RWPE2 (cell line): Measurements from ENCODE around the gene FBXW12.

Experiments used
- ATAC-seq: fragments of 200-7000 bp; cut with Tn5 transposase; 3 replicates; pipeline ENCODE4 v1.9.1; 2021; ENCODE audit warnings: low read depth
- DNase-seq: peaks from one replicate; pipeline ENCODE4 v3.0.0-alpha.2; 2020; ENCODE audit warnings: low spot score
- H3K27ac ChIP-seq: fragments of 450-650 bp; 2 replicates; pipeline ENCODE4 v1.5.1; 2017; ENCODE audit warnings: mild to moderate bottlenecking; ENCODE audit not compliant: poor library complexity, severe bottlenecking
- H3K27me3 ChIP-seq: fragments of 250-450 bp; sonication (Bioruptor Pico); 2 replicates; pipeline ENCODE4 v1.5.1; 2021; ENCODE audit warnings: mild to moderate bottlenecking, moderate library complexity; ENCODE audit not compliant: insufficient read depth, poor library complexity, severe bottlenecking
- H3K36me3 ChIP-seq: fragments of 250-450 bp; sonication (Bioruptor Pico); 2 replicates; pipeline ENCODE4 v1.5.1; 2020; ENCODE audit warnings: low read depth, mild to moderate bottlenecking, moderate library complexity
- H3K4me1 ChIP-seq: fragments of 250-450 bp; sonication (Bioruptor Pico); 2 replicates; pipeline ENCODE4 v1.5.1; 2021; ENCODE audit warnings: mild to moderate bottlenecking, moderate library complexity; ENCODE audit not compliant: insufficient read depth, poor library complexity, severe bottlenecking
- H3K4me3 ChIP-seq: fragments of 250-450 bp; sonication (Bioruptor Pico); 2 replicates; pipeline ENCODE4 v1.5.1; 2021; ENCODE audit warnings: mild to moderate bottlenecking, moderate library complexity; ENCODE audit not compliant: severe bottlenecking
- H3K9me3 ChIP-seq: fragments of 250-450 bp; sonication (Bioruptor Pico); 2 replicates; pipeline ENCODE4 v1.5.1; 2021; ENCODE audit warnings: mild to moderate bottlenecking, moderate library complexity; ENCODE audit not compliant: severe bottlenecking
- CTCF ChIP-seq: fragments of 450-650 bp; IDR thresholded peaks from one replicate; pipeline ENCODE4 v1.5.1; 2017; ENCODE audit warnings: mild to moderate bottlenecking, moderate library complexity; ENCODE audit not compliant: poor library complexity, severe bottlenecking

FBXW12 gene

GRCh38 chr3:48367201-48367600, 4.8 kb upstream of the FBXW12 start:
- no peak for ATAC-seq
- Histone ChIP-seq H3K27me3 (no peaks in the 10 kb centered on the region), H3K9me3 (no peaks in the 10 kb centered on the region), H3K36me3 (no peaks in the 10 kb centered on the region), H3K27ac (no peak overlapping the region), H3K4me1 (no peaks in the 10 kb centered on the region), H3K4me3 (no peak overlapping the region)
- no peak for DNase-seq
- no peak for TF ChIP-seq CTCF

GRCh38 chr3:48369693-48370332, 2.2 kb upstream of the FBXW12 start:
- Histone ChIP-seq H3K36me3 (no peaks in the 10 kb centered on the region), H3K27ac (no peak overlapping the region), H3K4me1 (no peaks in the 10 kb centered on the region), H3K27me3 (no peaks in the 10 kb centered on the region), H3K9me3 (no peaks in the 10 kb centered on the region), H3K4me3 (no peak overlapping the region)
- TF ChIP-seq CTCF, result no peak
- ATAC-seq (no peak), DNase-seq (no peak)

- no peak overlapping the region for H3K4me3 ChIP-seq
- H3K27ac ChIP-seq, result no peak overlapping the region
- no peak for ATAC-seq
- no peaks in the 10 kb centered on the region for H3K9me3 ChIP-seq
- no peaks in the 10 kb centered on the region for H3K4me1 ChIP-seq
- H3K27me3 ChIP-seq, result no peaks in the 10 kb centered on the region
- DNase-seq, result no peak
- H3K36me3 ChIP-seq, result no peaks in the 10 kb centered on the region
- TF ChIP-seq CTCF, result no peak
Measured at GRCh38 chr3:48370333-48370713, 1.7 kb upstream of the FBXW12 start.

- Histone ChIP-seq H3K4me1 (no peaks in the 10 kb centered on the region), H3K27ac (no peak overlapping the region), H3K27me3 (no peaks in the 10 kb centered on the region), H3K9me3 (no peaks in the 10 kb centered on the region), H3K36me3 (no peaks in the 10 kb centered on the region), H3K4me3 (no peak overlapping the region)
- no peak for TF ChIP-seq CTCF
- ATAC-seq, result no peak
- DNase-seq, result no peak
Measured at GRCh38 chr3:48372377-48372770, 355 bp downstream of the FBXW12 start.

- Histone ChIP-seq H3K27me3 (no peaks in the 10 kb centered on the region), H3K27ac (no peak overlapping the region), H3K4me3 (no peak overlapping the region), H3K4me1 (no peaks in the 10 kb centered on the region), H3K9me3 (no peaks in the 10 kb centered on the region), H3K36me3 (no peaks in the 10 kb centered on the region)
- no peak for DNase-seq
- no peak for ATAC-seq
- no peak for TF ChIP-seq CTCF
Measured at GRCh38 chr3:48372862-48373435, 930 bp downstream of the FBXW12 start.
